Activated naive CD8-positive, alpha-beta T cell treated with anti-CD3 and anti-CD28 coated beads for 36 hours (primary cell): ENCODE data around the gene ESYT1. TPM values are rescaled to one million over a fixed set of nuclear protein-coding genes. Genes with fewer than 3 reads are reported as not detected.
"Not testable (repeated sequence)": the region's sequence is repeated elsewhere in the genome, so short reads cannot be mapped to it uniquely, and the experiment has no call there.

Experiments used
- DNase-seq: peaks from one replicate; pipeline ENCODE4 v3.0.0; 2021
- H3K27ac Mint-ChIP-seq: one replicate; pipeline ENCODE4 v1.8.0; 2022; ENCODE audit warnings: mild to moderate bottlenecking, moderate library complexity, mixed read lengths
- H3K27me3 Mint-ChIP-seq: one replicate; pipeline ENCODE4 v1.8.0; 2022; ENCODE audit warnings: mild to moderate bottlenecking, mixed read lengths
- H3K36me3 Mint-ChIP-seq: one replicate; pipeline ENCODE4 v1.8.0; 2021; ENCODE audit warnings: mild to moderate bottlenecking, mixed read lengths
- H3K4me1 Mint-ChIP-seq: one replicate; pipeline ENCODE4 v1.8.0; 2021; ENCODE audit warnings: mixed read lengths
- H3K4me3 Mint-ChIP-seq: one replicate; pipeline ENCODE4 v1.8.0; 2022; ENCODE audit warnings: mild to moderate bottlenecking, moderate library complexity, mixed read lengths
- H3K9me3 Mint-ChIP-seq: one replicate; pipeline ENCODE4 v1.8.0; 2022; ENCODE audit warnings: mixed read lengths
- total RNA-seq, 2 experiments: library from RNA; stranded (reverse); gene quantifications; one replicate each; pipeline ENCODE4 v1.2.3, GENCODE V29; 2021

Gene ESYT1
- total RNA-seq, 2 experiments from 2014 or later, result 153 to 155 TPM

GRCh38 chr12:56154246-56154771 is 26.2 kb downstream of the ESYT1 start:
- H3K4me1 Mint-ChIP-seq, result peaks cover 38% of the 10 kb centered on the region
- H3K36me3 Mint-ChIP-seq, result peaks cover 27% of the 10 kb centered on the region
- no peak overlapping the region for H3K4me3 Mint-ChIP-seq
- H3K27ac Mint-ChIP-seq, result no peak overlapping the region
- no peak for DNase-seq
- no peaks in the 10 kb centered on the region for H3K27me3 Mint-ChIP-seq
- H3K9me3 Mint-ChIP-seq, result no peaks in the 10 kb centered on the region

GRCh38 chr12:56154818-56155217 is 26.8 kb downstream of the ESYT1 start:
- Mint-ChIP-seq H3K36me3 (peaks cover 32% of the 10 kb centered on the region), H3K27me3 (no peaks in the 10 kb centered on the region), H3K9me3 (no peaks in the 10 kb centered on the region), H3K4me1 (peaks cover 41% of the 10 kb centered on the region), H3K4me3 (no peak overlapping the region), H3K27ac (no peak overlapping the region)
- DNase-seq, result no peak

- peaks cover 38% of the 10 kb centered on the region for H3K36me3 Mint-ChIP-seq
- H3K27ac Mint-ChIP-seq, result no peak overlapping the region
- H3K27me3 Mint-ChIP-seq, result no peaks in the 10 kb centered on the region
- H3K4me3 Mint-ChIP-seq, result no peak overlapping the region
- no peak for DNase-seq
- no peaks in the 10 kb centered on the region for H3K9me3 Mint-ChIP-seq
- H3K4me1 Mint-ChIP-seq, result peaks cover 42% of the 10 kb centered on the region
These were observed 27.3 kb downstream of the ESYT1 start for GRCh38 chr12:56155256-56155845.

- not testable (repeated sequence) for H3K27me3 Mint-ChIP-seq, DNase-seq, H3K9me3 Mint-ChIP-seq
- Mint-ChIP-seq H3K4me3 (peak overlapping the region; percentile 95), H3K4me1 (peaks cover 43% of the 10 kb centered on the region), H3K27ac (peak overlapping the region; percentile 95), H3K36me3 (peaks cover 51% of the 10 kb centered on the region)
These were observed 28.6 kb downstream of the ESYT1 start for GRCh38 chr12:56156464-56157200.

- H3K27me3 Mint-ChIP-seq, result no peaks in the 10 kb centered on the region
- DNase-seq, result peak; percentile 64
- H3K36me3 Mint-ChIP-seq, result peaks cover 51% of the 10 kb centered on the region
- H3K27ac Mint-ChIP-seq, result peak overlapping the region; percentile 95
- no peaks in the 10 kb centered on the region for H3K9me3 Mint-ChIP-seq
- H3K4me1 Mint-ChIP-seq, result peaks cover 42% of the 10 kb centered on the region
- H3K4me3 Mint-ChIP-seq, result peak overlapping the region; percentile 95
These were observed 29.3 kb downstream of the ESYT1 start for GRCh38 chr12:56157201-56158028.

GRCh38 chr12:56158029-56158925 is 30.2 kb downstream of the ESYT1 start, which contains the start of gene MYL6:
MYL6 (plus strand) TSS chr12:56158359; CDS start chr12:56158402, 43 bp downstream.
- peaks cover 41% of the 10 kb centered on the region for H3K4me1 Mint-ChIP-seq
- DNase-seq, result peak; percentile 89
- peak within 1 kb of the TSS; percentile 95 for H3K4me3 Mint-ChIP-seq
- peaks cover 53% of the 10 kb centered on the region for H3K36me3 Mint-ChIP-seq
- peak within 1 kb of the TSS; percentile 95 for H3K27ac Mint-ChIP-seq
- no peaks in the 10 kb centered on the region for H3K9me3 Mint-ChIP-seq
- no peaks in the 10 kb centered on the region for H3K27me3 Mint-ChIP-seq

GRCh38 chr12:56158926-56159461 is 30.9 kb downstream of the ESYT1 start:
- H3K27ac Mint-ChIP-seq, result peak overlapping the region; percentile 95
- H3K36me3 Mint-ChIP-seq, result peaks cover 57% of the 10 kb centered on the region
- no peaks in the 10 kb centered on the region for H3K9me3 Mint-ChIP-seq
- H3K4me1 Mint-ChIP-seq, result peaks cover 37% of the 10 kb centered on the region
- DNase-seq, result no peak
- H3K4me3 Mint-ChIP-seq, result peak overlapping the region; percentile 95
- no peaks in the 10 kb centered on the region for H3K27me3 Mint-ChIP-seq

GRCh38 chr12:56159482-56160192 is 31.6 kb downstream of the ESYT1 start:
- Mint-ChIP-seq H3K9me3 (no peaks in the 10 kb centered on the region), H3K4me1 (peaks cover 37% of the 10 kb centered on the region), H3K27ac (peak overlapping the region; percentile 95), H3K4me3 (peak overlapping the region; percentile 95), H3K36me3 (peaks cover 63% of the 10 kb centered on the region), H3K27me3 (no peaks in the 10 kb centered on the region)
- DNase-seq, result no peak

- peak; percentile 59 for DNase-seq
- Mint-ChIP-seq H3K36me3 (peaks cover 62% of the 10 kb centered on the region), H3K4me3 (peak overlapping the region; percentile 95), H3K27ac (peak overlapping the region; percentile 95), H3K9me3 (no peaks in the 10 kb centered on the region), H3K4me1 (peaks cover 37% of the 10 kb centered on the region), H3K27me3 (no peaks in the 10 kb centered on the region)
These were observed 32.2 kb downstream of the ESYT1 start for GRCh38 chr12:56160193-56160763.

- DNase-seq, result no peak
- H3K4me1 Mint-ChIP-seq, result peaks cover 37% of the 10 kb centered on the region
- H3K9me3 Mint-ChIP-seq, result no peaks in the 10 kb centered on the region
- H3K36me3 Mint-ChIP-seq, result peaks cover 55% of the 10 kb centered on the region
- no peaks in the 10 kb centered on the region for H3K27me3 Mint-ChIP-seq
- peak overlapping the region; percentile 95 for H3K4me3 Mint-ChIP-seq
- H3K27ac Mint-ChIP-seq, result peak overlapping the region; percentile 95
These were observed 33.0 kb downstream of the ESYT1 start for GRCh38 chr12:56160894-56161689.

GRCh38 chr12:56161690-56162351 is 33.8 kb downstream of the ESYT1 start:
- Mint-ChIP-seq H3K9me3 (no peaks in the 10 kb centered on the region), H3K36me3 (peaks cover 52% of the 10 kb centered on the region), H3K4me3 (peak overlapping the region; percentile 95), H3K4me1 (peaks cover 37% of the 10 kb centered on the region), H3K27ac (peak overlapping the region; percentile 95), H3K27me3 (no peaks in the 10 kb centered on the region)
- no peak for DNase-seq
